ENCODE results near the gene TMEM182.

GRCh38 chr2:102815285-102815684 lies 53.5 kb downstream of the TMEM182 start:
- no peak for TF ChIP-seq CTCF (IDR thresholded peaks at IDR 0.05)
- TF ChIP-seq POLR2A (IDR thresholded peaks at IDR 0.05), result no peak

All from Peyer's patch (tissue), 4 donors.